GM21737 (cell line): ENCODE data around the gene SORCS2.

Experiments
- ATAC-seq: cut with Tn5 transposase; IDR thresholded peaks from one replicate; pipeline ENCODE4 v1.9.1; 2021; ENCODE audit warnings: mild to moderate bottlenecking, moderate library complexity; ENCODE audit not compliant: unreplicated experiment

SORCS2 gene

DNA sequence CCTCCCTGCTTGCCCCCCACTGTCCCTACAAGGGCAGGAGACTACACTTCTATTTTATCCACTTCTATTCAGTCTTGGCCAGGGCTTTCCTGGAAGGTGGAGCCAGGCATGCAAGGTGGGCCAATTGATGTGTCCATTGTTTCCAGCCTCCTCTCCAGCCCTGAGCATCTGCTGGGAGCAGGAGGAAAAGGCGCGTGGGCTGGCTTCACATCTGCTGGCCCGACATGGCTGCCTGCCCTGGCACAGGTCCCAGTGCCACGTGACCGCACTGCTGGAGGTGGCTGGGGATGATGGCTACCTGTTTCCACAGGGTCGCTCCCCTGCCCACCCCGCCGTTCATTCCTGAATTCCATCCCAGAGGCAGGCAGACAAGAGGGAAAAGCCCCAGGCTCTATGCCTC, 499.6 kb downstream of the SORCS2 start:
- ATAC-seq = no peak

DNA sequence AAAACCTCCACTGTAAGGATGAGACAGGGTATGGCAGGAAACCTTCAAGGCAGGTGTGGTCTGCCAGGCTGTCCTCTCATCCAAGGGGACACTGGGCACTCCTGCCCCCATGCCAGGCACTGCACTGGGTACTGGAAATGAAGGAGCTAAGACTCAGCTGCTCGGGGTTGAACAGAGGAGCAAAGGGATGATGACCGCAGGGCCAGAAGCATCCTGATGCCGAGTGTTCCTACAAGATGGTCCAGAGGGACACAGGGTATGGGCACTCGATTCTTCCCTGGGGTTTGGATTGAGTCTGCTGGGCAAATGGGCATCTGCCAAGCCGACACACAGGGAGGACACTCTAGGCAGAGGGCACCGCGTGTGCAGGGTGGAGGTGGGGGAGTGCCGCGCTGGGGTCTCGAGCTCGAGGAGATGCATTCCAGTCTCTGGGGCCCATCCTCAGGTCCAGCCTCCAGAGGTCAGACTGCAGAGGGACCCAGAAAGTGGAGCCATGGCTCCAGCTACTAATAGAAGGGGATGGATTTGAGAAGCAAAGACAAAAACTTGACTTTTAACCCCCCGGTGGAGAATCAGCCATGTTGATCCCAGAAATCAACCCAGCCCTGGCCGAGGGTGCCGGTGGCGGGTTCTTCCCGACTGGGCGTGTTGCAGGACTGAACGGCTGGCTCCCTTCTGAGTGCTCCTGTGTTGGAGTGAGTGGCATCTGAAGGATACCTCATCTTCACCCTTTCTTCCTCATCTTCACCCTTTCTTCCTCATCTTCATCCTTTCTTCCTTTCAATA, 500.3 kb downstream of the SORCS2 start:
- no peak for ATAC-seq

DNA sequence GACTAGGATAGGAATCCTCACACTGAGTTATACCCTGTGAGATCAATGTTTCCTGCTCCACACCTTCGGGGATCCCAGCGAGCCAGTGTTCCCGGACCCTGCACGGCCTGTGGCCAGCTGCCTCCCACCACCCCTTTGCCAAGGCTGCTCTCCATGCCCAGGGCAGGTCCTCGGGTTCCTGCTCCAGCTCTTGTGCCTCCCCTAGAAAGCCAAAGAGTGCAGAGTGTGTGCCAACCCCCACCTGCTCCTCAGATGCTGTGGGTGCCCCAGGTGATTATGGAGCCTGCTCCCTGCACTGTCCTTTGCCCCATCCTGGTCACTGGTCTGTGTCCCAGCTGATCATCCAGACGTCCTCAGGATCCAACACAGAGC, 500.9 kb downstream of the SORCS2 start:
- no peak for ATAC-seq

DNA sequence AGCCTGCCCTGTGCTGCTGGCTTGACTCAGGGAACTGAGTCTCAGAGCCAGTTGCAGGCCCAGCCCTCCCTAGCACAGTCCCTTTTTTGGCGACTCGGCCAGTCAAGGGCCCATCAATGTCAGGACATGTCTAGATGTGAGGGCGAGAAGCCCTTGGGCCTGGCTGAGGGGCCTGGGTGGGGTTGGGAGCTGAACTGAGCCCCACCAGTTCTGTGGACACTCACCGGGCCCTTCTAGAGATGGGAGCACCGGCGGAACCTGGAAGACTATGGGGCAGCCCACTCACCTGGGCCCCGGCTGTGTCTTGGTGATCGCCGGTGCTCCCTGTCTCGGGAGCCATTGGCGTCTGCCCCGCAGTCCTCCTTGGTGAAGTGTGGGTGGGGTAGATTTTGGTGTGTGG, 501.4 kb downstream of the SORCS2 start:
- ATAC-seq = no peak

DNA sequence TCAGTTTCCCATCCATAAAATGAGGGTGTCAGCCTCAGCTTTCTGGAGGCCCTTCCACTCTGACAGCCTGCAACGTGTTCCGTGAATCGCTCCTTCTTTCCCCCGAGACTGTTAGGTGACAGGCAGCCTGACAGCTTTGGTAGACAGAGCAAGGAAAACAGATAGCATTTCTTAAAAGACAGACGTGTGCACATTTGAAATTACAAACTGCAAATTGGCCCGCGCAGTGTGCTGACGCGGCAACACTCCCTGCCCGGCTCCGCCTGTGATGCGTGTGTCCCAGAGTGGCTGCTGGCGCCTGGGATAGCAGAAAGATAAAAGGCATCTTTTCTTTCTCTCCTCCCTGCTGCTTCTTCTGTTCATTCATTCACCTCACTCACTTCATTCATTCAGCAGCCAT, 502.0 kb downstream of the SORCS2 start:
- ATAC-seq = no peak

DNA sequence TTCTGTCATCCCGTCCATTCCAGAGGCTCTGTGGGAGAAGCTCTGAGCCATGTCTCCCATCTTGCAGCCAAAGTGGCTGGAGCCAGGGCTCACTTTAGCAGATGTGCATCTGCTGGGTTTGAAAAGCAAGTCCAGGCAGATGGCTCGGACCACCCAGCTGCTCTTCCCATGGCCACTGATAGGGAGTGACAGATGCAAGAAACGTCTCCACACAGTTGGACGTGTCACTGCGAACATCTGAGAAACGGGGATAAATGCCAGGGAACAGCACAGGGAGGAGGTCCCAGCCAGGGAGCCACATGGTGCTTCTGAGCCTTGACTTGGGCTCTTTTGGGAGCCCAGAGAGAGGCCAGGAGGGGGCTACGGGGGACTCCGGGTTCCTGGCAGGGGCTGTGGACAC, 505.0 kb downstream of the SORCS2 start:
- ATAC-seq = no peak

DNA sequence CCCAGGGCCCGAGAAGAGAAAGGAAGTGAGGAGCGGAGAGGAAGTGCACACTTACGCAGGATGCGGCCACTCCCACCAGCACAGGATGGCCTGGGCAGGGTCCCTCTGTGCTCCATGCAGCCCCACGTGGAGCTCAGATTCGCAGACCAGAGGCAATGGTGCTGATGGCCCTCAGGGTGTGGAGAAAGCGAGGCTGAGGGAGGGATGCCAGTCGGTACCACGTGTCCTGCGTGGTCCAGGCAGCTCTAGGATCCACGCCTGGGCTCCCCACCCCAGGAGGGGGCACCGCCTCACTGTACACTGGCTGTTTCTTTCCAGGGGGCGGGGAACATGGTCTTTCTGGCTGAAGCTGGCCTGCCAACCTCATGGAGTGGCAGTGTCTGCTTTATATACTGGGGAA, 505.5 kb downstream of the SORCS2 start:
- ATAC-seq = no peak

DNA sequence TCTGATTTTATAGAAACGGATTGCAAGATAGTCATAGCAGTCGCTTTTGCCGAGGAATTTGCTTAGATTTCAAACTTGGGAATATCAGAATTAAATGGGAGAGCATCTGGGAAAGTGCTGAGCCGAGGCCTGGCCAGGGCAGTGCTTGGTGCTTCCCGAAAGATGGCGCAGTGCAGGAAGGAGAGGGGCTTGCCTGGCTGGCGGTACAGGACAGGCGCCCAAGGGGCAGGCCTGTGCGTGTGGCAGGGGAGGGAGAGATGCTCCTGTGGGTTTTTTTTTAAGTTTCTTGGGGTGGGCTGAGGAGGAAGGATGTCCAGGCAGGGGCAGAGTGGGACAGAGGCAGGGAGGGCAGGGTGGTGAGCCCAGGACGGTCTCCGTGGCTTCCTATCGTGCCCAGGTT, 506.2 kb downstream of the SORCS2 start:
- ATAC-seq = no peak

DNA sequence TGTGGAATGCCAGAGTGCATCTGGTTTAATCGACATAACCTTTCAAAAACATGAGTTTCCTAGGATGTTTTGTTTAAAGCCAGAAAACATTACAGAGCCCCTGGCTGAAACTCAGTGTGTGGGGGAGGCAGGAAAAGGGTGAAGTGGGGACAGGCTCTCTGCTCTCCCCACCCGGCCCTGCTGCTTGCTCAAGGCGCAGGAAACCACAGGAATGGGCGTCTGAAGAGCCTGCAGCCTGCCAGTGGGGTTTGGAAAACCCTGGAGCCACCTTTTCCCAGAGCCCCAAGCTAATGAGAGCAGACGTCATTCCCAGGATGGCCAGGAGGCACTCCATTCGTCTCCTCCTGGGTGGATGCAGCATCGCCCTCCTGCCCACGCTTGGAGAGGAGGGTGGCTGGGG, 506.7 kb downstream of the SORCS2 start:
- ATAC-seq = no peak

DNA sequence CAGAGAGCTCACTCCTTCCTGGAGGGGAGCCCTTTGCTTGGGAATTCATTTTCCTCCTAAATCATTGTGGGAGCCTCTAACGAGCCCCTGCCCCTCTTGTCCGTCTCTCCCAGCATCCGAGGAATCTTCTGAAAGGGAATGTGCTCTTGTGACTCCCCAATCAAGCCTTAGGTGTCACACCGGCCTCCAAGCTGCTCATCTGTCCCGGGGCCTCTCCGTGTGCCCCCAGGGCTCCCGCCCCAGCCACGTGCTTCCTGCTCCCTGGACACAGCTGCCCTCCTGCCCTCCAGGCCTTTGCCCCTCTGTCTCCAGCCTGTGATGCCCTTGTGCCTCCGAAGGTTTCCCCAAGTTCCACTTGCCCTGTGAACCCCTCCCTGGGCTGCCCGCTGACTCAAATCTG, 507.5 kb downstream of the SORCS2 start:
- no peak for ATAC-seq

DNA sequence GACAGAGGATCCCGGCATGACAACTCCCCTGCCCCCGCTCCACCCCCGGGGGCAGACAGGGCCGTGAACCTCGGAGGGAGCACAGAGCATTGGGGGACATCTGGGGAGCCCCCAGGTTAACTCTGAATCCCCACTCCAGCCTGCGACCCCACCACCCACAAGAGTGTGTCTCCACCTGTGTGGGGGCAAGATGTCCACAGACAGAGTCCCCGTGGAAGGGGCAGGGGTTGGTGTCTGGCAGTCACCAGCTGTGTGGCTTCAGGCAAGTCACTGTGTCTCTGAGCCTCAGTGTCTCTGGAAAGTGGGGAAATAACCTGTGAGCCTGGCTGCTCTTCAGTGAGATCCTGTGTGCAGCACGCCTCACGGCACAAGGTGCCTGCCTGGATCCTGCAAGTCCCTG, 508.3 kb downstream of the SORCS2 start:
- no peak for ATAC-seq

DNA sequence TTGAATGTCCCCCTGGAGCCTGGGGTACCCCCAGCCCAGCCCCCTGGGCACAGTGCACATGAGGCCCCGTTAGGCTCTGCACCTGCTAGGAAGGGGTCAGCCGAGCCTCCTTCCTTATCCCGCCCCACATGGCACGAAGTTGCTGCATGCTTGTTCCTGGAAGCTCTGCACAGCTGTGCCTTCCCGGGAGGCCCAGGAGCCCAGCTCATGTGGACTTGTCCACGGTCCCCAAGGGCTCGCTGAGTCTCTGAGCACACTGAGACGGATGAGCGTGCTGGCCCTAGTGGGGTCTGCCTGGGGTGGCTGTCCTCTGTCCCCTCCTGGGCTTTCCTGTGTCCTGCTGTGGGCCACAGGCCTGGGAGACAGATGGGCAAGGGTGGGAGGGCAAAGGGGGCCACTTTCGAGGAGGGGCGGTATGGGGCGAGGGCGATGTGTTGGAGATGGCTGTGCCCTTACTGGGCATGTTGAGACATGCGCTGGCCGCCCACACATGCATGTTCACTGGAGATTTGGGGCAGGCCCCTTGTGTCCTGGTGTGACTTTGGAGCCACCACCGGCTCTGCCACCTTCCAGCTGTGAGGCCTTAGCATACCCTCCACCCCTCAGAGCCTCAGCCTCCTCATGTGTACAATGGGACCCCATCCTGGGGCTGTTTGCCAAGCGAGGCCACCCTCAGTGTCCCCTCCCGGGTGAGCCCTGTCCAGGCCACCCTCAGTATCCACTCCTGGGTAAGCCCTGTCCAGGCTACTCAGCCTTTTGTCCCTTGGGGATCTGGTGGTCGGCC, 509.7 kb downstream of the SORCS2 start:
- ATAC-seq = no peak

DNA sequence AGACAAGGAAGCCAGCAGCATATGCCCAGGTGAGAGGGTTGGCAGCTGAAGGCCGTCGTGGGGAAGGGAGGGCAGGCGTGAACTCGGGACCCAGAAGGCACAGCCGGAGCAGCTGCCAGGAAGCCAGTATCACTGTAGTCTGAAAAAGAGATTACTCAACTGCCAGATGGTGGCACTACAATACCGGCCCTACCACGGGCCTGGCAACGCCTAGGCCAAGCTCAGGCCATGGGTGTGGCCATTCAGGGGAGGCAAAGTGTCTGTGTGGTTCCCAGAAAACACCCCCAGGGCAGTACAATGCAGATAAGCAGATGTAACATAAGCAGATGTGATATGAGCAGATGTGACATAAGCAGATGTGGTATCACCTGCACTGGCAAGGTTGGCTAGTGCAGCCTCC, 511.4 kb downstream of the SORCS2 start:
- no peak for ATAC-seq

DNA sequence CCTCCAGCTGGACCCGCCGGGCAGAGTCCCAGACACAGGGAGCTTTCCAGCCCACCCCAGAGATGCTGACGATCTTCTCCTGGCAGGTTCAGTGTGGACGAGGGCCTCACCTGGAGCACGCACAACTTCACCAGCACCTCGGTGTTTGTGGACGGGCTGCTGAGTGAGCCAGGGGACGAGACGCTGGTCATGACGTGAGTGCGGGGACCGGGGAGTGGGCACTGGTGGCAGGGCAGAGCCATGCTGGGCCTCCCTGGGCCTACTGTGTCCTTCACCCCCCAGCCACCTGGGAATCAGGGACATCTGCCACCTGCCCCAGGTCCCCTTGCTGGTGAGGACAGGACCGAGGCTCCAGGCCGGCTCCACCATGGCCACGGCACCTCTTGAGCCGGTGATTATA, 511.8 kb downstream of the SORCS2 start:
- ATAC-seq = no peak

DNA sequence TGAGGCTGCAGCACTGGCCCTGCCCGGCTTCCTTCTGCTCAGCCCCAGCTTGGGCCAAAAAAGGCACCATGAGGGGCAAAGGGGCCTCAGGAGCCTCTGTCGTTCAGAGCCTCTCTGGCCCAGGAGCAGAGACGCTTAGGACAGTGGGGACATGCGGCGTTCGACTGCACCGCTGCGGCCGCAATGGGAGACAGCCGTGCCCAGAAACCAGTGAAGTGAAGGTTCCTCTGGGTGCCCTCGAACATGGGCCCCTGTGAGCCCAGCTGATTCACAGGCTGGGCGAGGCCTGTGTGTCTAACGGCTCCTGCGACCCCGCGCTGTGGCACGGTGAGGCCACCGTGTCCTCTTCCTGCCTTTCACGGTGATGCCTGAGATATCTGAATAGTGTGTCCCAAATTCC, 512.3 kb downstream of the SORCS2 start:
- ATAC-seq = no peak

DNA sequence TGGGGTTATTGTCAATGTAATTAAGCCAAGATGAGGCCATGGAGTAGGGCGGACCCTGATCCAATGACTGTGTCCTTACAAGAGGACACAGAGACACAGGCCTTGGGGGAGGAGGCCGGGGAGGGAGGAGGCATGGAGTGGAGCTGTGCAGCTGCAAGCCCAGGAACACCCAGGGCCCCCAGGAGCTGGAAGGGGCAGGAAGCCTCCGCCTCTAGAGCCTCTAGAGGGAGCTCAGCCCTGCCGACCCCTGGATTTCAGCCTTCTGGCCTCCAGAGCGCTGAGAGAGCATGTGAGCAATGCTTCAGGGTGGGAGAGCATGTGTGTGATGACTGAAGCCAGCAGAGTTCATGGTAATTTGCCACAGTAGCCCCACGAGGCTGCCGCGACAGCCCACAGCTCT, 512.7 kb downstream of the SORCS2 start:
- no peak for ATAC-seq

DNA sequence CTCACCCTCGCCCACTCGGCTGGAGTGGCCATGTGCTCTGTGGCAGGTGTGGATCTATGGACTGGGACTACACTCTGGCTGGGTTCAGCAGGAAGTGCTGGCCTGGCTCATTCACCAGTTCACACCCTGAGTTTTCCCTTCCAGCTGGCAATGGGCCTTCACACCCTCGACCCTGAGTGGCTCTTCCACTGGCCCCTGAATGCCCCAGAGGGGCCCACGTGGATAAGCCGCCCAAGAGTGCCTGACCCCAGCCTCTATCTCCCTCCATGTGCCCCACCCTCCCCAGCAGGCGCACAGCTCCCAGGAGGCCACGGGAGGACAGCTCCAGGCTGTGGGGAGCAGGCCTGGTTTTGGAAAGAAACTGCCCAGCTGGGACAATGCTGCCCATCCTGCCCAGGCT, 513.3 kb downstream of the SORCS2 start:
- no peak for ATAC-seq

DNA sequence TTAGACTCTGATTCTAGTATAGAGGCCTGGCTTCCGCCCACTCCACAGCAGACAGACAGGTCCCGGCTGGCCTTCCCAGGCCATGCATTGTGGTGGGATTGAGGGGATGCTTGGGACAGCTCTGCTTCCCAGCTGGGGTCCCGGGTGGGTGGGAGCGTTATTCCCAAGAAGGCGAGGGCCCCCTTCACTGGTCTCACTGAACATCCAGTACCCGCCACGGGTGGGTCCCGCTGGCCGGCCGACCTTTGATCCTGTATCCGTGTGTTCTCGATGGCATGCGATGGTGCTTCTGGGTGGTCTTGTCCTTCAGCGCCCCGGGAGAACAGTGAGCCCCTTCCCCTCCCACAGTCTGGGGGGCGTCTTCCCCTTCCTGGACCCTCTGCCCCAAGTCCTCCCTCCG, 515.9 kb downstream of the SORCS2 start:
- ATAC-seq = no peak

DNA sequence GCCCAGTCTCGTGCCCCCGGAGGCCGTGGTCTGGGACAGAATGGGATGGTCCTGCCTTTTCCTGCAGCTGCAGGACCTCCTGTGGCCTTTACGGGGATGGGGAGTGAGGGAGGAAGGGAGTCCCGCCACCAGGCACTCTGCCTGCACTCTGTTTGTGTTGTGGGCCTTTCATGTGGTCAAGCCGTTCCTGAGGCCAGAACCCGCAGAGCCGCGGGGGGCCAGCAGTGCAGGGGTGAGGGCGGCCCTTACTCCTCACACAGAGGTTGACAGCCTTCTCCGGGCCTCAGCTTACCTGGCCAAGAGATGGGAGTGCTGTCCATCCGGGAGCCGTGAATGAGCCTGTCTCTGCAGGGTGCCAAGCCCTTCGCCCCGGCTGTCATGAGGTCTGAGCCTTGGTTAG, 516.6 kb downstream of the SORCS2 start:
- no peak for ATAC-seq

DNA sequence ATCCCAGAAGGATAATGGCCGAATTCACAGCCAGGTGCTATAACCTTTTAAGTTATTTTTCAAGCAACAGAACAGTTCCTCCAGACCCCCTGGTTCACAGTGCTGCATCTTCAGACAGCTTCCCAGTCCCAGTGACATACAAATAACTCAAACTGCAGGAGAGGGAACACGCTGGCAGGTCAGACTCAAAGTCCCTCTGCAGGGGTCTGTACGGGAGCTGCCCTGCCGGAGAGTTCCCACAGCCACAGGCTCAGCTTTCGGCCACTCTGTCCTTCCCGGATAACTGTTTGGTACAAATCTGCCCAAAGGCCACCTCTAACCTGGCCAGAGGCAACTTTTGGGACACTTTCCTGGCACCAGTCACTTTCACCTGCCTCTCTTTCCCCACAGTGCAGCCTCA, 517.1 kb downstream of the SORCS2 start:
- no peak for ATAC-seq

DNA sequence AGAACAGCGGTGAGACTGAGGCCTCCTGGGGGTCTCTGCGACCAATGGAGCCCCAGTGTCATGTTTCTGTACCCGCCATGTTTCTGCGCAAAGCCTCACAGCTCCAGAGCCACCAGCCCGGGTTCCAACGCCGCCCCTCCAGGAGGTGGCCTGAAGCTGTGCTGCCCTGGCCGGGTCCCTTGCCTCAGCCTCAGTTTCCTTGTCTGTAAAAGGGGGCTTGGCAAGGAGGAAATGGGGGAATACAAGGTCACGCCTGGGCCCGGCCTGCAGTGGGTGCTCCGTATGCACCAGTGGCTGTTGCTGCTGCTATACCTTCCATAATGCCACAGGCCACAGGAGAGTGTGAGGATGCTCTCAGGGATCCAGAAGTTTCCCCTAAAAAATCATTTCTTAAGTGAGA, 517.8 kb downstream of the SORCS2 start:
- ATAC-seq = no peak

DNA sequence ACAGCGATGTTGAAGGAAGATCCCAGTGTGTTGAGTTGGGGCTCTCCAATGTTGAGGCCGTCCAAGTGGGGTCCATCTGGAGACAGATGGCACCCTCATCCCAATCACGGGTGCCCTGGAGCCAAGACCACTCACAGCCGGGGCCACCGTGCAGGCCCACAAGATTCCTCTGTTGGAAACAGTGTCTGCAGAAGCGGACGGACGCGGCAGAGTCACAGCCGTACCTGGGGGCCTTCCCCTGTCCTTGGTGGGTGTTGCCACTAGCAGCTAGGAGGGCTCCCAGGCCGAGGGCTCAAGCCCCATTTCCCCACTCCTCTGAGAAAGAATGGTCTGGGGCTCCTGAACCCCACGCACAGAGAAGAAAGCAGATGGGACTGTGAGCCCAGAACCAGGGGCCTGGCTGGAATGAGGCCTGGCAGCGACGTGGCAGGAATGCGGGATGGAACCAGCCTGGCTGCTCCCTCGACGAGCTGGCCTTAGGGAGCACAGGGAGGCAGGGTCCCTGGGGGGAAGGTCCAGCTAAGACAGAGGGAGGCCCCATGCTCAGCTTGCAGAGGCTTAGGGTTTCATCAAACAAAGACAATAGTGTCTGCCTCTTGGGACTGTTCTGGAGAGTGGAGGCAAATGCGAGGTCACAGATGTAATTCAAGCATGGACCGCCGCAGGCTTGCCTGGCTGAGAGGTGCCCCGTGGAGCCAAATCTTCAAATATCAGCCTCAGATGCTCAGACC, 518.4 kb downstream of the SORCS2 start:
- ATAC-seq = no peak
